Fibroblast of upper back skin (primary cell): ENCODE data around the gene HOXA11.

Source experiments
- DNase-seq: peaks from one replicate; pipeline ENCODE4 v3.0.0-alpha.2; 2013

Gene HOXA11

DNA sequence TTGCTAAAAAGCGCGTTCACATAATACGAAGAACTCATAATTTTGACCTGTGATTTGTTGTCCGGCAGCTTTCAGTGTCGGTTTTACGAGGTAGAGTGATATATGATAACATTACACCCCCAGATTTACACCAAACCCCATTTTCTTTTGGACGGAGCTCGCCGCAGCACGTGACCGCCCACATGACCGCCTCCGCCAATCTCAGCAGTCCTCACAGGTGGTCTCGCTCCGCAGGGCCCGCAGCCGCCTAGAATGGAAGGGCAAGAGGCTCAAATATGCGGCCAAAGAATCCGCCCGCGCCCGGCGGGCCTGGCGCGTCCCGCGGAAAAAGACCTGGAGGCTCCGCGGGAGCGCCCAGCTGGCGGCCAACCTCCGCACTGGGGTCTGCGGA lies 28.5 kb downstream of the HOXA11 start, which contains the start of gene HOXA7:
TSS of gene HOXA7 (minus strand) at position 168 of the 391 bp plus-strand sequence. CDS start at position 38, 130 bp downstream.
- DNase-seq = peak; percentile 58

DNA sequence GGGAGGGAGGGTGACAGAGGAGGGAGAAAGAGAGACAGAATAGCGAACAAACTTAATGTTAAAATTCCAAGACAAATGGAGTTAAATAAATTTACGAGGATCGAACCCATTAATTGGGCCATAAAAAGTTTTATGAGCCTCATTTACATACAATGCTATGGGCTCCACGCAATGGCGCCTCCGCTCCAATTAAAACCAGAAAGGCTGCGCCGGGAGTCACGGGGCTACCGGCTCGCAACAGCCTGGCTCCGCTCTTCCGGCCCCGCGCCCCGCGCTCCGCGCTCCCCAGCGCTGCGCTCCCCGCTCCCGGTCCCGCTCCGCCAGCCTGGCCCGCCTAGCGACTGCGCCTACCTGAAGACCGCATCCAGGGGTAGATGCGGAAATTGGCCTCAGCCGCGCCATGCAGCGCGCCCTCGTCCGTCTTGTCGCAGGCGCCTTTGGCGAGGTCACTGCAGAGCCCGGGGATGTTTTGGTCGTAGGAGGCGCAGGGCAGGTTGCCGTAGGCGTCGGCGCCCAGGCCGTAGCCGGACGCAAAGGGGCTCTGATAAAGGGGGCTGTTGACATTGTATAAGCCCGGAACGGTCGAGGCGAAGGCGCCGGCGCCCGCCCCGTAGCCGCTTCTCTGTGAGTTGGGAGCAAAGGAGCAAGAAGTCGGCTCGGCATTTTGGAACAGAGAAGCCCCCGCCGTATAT lies 29.1 kb downstream of the HOXA11 start:
- no peak for DNase-seq

GRCh38 chr7:27154901-27155815 lies 29.9 kb downstream of the HOXA11 start:
- DNase-seq = no peak

DNA sequence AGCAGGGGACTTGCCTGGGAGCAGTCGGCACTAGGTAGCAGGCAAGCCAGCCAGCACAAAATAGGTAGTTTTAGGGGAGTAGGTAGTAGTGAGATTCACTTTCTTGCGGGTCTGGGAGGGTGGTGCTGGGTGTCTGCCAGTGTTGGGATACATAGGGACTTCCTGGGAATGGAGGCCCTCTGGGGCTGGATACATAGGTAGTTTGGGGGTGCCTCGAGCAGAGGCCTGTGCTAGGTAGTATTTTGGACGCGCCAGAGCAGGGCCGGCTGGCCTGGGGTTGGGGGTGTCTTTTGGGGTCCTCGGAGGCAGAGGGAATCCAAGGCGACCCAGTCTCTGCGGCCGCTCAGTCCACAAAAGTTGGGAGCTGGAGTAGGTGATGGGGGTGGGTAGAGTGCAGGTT lies 30.7 kb downstream of the HOXA11 start:
- DNase-seq = no peak

- DNase-seq = no peak
These were observed 31.5 kb downstream of the HOXA11 start for GRCh38 chr7:27153526-27153925.

DNA sequence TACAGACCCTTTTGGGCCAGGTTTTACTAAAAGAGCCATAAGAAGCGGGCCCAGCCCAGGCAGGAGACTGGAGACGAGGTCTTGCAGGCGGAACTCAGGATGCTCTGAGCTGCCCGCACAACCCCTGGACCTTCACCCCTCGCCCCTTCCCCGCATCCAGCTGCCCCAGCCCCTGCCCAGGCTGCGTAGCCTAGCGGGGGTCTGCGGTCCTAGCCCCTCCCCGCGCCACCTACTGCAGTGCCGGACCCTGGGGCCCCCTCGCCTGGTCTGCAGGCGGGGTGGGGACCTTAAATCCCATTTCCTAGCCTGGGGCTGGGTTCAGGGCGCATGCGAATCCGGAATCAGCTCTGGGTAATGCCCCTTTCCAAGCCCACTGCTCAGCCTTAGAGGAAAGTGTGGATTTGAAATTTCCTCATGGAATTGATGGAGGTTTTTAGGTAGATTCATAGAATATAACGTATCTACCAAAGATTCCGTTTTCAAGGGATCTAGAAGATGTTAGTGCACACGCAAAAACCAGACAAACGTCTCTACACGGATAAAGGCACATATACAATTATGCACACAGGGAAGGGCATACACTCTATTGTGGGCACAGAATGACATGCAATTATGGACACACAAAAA lies 32.1 kb downstream of the HOXA11 start:
- no peak for DNase-seq

DNA sequence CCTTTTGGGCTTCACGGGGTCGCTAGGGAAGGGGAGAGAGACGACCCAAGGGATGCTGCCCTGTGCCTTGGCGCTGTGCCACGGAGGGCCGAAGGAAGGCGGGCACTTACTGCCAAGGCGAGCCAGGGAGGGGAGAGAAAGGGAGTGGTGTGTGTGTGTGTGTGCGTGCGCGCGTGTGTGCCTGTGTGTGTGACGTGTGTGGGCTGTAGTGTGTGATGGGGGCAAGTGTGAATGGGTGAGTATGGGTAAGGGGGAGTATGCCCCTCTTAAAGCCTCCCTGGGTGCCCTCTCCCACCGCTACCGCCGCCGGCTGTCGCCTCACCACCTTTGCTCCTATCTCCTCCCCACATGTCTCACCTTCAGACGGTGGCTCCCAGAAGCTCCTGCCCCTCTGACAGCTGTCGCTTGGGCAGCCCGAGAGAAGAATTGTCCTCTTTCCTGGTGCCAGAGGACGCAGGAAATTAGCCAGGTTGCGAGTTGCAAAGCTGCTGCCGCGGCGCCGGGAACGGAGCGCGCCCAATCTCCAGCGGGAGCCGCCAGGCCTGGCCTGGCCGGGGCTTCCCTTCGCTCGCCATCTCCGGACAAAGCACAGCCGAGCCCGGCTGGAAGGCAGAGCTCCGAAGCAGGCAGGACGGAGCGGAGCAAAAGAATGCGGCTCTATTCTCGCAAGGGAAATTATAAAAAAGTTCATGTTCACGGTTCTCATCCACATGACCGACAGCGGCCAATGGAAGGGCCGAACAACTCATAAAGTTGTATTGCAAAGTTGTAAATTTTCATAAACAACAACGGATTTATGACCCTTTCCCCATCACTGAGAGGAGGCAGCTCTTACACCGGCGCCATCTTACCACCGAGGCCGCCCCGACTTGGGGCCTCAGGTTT lies 32.9 kb downstream of the HOXA11 start, which contains the start of gene HOXA3:
TSS of gene HOXA3 (minus strand) at position 653 of the 885 bp plus-strand sequence. CDS start 41,943 bp downstream, outside the sequence.
- DNase-seq = peak; percentile 53

DNA sequence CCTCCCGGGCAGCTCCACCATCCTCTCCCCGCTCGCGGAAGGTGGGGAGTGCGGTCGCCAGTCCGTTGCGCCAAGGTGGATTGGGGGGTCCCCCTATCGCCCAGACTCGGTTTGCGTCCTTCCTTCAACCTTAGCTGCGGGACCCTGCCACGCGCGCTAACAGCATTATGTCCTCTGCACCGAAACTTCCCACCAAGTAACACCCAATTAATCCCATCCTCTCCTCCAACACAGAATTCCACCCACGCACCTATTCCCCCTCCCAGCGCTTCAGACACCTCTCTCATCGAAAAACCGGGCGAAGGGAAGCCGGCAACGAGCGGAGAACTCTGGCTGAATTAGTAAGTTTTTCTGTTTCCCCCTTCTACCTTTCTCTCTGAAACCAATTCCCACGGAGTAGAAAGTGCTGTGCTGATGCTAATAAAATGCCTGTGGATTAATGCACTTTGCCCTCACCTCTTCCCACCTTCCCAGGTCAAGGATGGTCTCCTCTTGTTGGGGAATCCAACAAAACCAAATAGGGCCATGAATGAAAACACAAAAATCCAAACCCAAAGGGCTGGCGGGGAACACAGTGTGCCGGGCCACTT lies 33.6 kb downstream of the HOXA11 start:
- DNase-seq = no peak

GRCh38 chr7:27150568-27151340 lies 34.3 kb downstream of the HOXA11 start:
- peak; percentile 70 for DNase-seq

DNA sequence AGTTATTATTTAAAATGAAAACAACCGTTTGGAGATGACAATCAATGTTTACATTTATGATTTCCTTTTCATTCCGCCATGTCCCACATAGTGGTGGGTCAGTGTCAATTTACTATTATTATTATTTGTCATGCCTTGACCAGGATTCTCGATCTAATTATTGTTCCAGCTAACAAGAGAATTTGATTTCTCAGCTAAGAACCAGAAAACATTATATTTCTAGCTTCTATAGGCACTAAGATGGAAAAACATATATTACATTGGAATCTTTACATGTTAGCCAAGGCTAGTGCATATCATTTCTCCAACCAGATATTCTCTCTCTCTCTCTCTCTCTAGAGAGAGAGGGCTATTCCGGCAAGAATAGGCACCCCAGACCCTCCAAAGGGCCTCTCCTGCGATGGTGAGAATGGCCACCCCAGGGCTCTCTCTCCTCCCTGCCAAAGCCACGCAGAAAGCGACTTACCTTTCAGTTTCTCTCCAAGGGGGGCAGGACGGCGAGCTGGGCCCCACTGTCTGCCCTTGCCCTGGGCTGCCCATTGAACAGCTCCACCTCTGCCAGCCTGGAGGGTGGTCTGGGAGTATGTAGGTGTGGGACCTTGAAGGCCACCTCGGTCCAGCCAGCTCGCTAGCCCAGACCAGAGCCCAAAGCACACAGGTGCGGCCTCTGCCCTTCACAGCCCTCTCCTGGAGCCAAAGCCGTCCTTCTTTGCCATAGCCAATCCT lies 35.0 kb downstream of the HOXA11 start:
- DNase-seq = no peak

DNA sequence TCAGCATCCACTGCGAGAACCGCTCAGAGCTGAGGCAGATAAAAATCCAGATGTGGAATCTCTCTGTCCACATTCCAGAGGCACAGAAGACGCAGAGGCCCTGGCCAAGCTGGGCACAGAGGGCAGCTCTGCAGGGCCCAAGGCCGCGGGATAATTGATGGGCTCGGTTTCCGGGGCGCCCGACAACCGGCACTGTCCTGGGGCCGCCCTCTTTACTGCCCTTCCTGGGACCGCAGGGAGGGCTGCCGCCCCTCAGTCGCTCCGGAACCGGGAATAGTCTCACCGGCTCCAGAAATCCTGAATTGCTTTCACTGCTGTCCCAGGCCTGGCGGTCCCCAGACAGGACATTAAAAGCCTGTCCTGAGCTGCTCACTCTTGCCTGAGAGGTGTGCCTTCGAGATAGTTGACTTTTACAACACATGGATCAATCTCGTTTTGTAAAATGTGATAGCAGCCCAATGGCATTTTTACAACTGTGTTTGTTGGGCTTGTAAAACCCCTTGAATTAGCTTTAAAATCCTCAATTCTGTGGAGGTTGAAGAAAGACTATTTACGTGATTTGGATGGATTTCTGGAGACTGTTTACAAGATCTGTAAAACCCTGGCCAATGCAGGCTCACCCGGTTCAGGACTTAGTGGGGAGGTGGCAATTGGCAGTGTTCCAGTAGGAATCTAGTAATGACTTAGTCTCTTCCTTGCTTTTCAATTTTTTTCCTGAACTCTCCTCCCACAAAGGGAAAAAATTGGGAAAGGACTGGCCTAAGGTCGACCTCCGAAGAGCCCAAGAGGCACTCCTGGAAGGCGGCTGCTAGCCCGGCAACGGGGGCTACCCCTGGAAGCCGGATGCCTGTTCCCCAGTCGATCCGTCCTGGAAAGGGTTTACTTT lies 36.0 kb downstream of the HOXA11 start:
- no peak for DNase-seq

- DNase-seq = no peak
These were observed 36.8 kb downstream of the HOXA11 start for GRCh38 chr7:27148031-27148755.

GRCh38 chr7:27147199-27148030 lies 37.6 kb downstream of the HOXA11 start, which contains the start of gene HOXA6:
Gene HOXA6 (minus strand): TSS chr7:27147774. CDS start chr7:27147749, 25 bp downstream.
- DNase-seq = no peak

- DNase-seq = no peak
These were observed 38.4 kb downstream of the HOXA11 start for GRCh38 chr7:27146491-27147198.

GRCh38 chr7:27145914-27146412 lies 39.1 kb downstream of the HOXA11 start:
- DNase-seq = no peak

DNA sequence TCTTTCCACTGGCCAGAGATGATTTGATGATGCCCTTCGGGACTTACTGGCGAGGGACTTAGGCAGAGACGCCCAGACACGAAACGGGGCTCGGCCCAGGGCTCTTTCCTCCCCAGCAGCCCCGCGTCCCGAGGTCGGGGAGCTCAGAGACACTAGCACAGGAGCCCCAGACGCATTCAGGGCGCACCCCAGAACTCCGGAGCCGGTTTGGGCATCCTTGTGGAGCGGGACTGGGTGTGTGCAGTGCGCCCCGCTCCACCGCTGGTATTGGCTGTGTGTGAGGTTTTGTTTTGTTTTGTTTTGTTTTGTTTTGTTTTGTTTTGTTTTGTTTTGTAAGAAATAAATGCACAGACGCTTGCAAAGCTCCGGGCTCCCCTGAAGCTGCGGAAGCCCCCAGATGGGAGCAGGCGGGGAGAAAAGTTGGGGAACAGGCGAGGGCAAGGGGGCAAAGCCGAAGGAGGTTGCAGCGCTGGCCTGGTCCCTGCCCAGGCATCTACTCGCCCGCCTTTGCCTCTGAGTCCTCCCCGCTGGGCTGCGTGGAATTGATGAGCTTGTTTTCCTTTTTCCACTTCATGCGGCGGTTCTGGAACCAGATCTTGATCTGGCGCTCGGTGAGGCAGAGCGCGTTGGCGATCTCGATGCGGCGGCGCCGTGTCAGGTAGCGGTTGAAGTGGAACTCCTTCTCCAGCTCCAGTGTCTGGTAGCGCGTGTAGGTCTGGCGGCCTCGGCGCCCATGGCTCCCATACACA lies 39.7 kb downstream of the HOXA11 start:
- DNase-seq = no peak
